GM19099 (cell line): ENCODE data around the gene TSPAN5.

Experiments
- POLR2A ChIP-seq: IDR thresholded peaks from 3 replicates; pipeline ENCODE4 v1.6.1; 2011; ENCODE audit warnings: low read depth; ENCODE audit not compliant: insufficient read length; ENCODE audit errors: extremely low read depth

TSPAN5 gene

GRCh38 chr4:98620087-98620784 is 38.2 kb downstream of the TSPAN5 start:
- TF ChIP-seq POLR2A = no peak

DNA sequence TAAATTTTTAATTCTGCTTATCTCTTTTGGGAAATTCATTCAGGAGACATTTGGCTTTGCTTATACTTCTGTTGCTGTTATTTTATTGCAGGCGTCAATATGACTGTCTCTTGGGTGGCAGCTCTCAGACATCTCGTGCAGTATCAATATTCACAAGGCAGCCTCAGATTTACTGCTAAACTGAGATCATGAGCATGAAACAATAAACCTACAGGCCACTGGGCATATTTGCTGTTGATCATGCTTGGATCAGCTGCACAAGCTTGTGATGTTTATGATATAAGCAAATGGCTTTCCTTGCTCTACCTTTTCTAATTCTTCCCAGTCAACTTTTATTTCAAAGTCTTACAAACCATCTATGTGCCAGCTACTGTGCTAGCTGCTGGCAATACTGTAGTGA is 39.2 kb downstream of the TSPAN5 start:
- TF ChIP-seq POLR2A = no peak

DNA sequence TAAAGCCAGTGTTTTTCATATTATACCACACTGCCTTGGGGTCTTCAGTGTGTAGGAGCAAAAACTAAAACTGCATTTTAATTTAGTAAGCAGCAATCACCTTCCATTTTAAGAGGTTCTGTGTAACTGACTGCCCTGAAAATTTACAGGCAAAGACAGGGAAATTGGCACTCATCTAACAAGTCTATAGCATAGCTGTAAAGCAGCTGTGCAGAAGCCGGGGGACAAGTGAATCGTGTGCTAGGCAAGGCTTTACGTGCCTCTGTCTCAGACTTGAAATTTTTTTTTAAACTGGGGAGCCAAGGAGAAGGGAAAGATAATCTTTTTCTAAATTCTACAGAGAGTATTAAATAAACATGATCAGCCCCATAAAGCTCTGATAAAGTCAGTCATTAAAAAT is 39.7 kb downstream of the TSPAN5 start:
- no peak for TF ChIP-seq POLR2A

DNA sequence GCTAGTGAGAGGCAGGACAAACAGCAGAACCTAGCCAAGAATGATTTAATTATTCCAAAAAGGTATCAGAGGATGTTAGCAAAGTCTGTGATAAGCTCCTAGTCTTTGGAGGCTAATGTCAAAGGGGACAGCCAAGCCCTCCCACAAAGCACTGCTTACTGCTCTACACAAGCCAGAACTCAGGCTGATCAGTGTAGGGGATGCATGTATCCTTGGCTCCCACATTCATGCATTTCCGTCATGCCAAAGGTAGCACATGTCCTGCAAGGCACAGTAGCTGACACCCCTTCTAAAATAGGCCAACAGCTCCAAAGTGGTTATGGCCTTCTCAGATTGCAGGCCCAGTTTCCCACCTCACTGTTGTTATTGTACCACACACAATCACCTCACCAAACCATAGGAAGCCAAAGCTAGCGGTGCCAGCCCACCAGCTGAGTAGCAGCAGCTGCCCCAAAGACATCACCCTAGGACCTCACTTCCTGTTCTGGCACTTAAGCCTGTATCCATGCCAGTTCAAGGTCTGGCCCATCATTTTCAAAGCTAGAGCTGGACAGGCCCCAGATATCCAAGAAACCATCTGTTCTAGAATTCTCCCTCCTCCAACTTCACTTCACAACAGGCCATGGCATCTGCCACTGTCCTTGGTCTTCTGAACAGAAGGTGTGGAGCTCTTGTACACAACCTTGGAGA is 40.9 kb downstream of the TSPAN5 start:
- TF ChIP-seq POLR2A = no peak

DNA sequence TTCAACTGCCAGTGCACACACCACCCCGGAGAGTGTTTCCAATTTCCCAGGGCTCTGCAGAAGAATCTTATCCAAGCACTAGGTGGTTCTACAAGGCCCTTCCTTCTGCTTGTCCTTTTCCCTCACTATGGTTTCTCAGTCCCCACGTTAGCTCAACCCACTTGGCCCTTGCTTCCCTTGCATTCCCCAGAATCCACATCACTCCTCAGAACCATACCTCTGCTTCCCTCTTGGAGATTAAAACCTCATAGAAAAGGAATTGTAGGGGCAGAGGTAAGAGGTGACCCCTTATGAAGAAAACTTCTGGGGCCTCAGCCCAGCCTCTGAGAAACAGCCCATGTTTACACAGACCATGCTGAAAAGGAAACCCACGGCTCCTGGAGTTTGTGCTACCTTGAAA is 42.4 kb downstream of the TSPAN5 start:
- no peak for TF ChIP-seq POLR2A

DNA sequence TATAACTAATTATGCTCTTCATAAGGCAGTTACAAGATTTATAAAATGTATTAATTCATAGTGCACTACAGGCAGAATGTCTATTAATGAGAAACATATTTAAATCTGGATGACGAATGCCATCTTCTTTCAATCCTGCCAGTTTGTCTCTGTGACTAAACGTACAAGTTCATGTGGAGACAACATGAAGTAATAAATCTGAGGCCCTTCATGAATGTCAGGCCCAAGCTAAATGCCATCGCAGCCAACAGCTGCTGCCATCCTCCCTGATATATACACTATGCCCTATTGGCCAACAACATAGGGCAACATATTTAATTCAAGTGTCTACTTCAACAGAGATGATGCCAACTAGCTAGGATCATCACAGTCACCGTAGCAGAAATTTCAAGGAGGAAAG is 43.7 kb downstream of the TSPAN5 start:
- no peak for TF ChIP-seq POLR2A

- TF ChIP-seq POLR2A = no peak
Measured at GRCh38 chr4:98614094-98614493, 44.3 kb downstream of the TSPAN5 start.

GRCh38 chr4:98613453-98614075 is 44.8 kb downstream of the TSPAN5 start:
- no peak for TF ChIP-seq POLR2A

DNA sequence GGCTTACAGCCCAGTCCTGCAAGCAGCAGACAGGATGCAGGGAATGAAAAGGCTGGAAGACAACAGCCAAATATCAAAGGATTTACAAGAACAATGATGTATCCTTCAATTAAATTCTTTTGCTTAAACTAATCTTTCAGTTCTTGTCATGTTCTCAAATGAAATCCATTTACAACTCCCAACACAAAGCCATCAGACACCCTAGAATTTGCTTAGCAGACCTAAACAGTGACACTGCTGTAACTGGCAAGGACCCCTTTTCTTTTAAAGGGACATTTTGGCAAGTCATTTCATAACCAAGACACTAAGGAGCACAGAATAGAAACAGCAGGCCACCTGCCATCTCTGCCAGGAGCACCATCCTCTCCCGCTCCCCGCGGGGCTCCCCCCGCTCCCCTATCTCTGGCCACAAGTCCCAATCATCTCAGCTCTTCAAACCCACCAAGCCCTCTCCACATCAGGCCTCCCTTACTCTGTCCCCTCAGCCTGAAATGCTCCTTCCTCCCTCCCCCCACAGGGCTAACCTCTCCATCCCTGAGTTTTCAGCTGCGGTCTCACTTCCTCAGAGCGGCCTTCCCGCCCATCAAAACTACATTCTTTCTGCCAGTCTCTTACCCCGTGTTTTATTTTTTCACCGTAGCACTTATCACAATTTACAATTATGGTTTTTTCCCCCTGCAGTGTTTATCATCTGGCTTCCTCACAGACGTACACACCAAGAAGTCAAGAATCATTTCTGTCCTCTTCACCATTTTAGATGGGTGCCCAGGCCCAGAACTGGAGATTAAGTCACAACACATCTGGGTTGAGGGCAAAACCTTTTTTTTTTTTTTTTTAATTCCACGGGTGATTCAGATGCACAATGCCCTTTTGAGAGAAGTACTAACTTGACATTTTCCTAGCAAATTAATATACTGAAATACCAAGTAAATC is 45.8 kb downstream of the TSPAN5 start:
- no peak for TF ChIP-seq POLR2A

DNA sequence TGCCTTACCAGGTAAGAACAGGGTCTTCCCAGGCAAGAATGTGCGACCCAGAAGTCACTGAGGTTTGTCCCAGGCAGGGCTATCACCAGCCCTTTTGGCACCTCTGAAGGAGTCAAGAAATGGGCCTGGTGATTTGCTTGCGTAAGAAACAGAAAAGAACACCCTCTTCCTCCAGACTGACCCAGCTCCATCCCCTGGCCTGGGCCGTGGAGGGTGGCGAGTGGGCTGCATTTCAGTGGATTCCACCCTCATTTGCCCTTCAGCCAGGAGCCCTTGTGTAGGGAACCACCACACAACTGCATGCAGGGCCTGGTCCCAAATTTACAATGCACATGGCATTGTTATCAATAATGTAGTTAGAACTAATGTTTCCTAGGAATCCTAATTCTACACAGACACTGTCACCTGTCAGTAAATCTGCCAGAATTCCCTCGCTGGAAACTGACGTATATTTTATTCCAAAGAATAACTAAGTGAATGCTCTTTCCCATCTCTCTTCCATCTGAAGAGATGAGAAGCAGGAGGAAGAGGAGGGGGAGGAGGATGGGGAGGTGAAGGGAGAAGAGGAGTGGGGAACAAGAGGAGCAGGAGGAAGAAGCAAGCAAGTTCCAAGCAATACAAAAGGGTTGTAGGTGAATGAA is 46.6 kb downstream of the TSPAN5 start:
- TF ChIP-seq POLR2A = no peak

GRCh38 chr4:98610926-98611676 is 47.3 kb downstream of the TSPAN5 start:
- no peak for TF ChIP-seq POLR2A

GRCh38 chr4:98610431-98610830 is 48.0 kb downstream of the TSPAN5 start:
- TF ChIP-seq POLR2A = no peak

- no peak for TF ChIP-seq POLR2A
Measured at GRCh38 chr4:98609934-98610333, 48.5 kb downstream of the TSPAN5 start.

- TF ChIP-seq POLR2A = no peak
Measured at GRCh38 chr4:98608356-98608755, 50.1 kb downstream of the TSPAN5 start.
